HG03159 (cell line): Measurements from ENCODE around the gene DHX29.
A peak's percentile ranks its signal among the peaks of the same experiment; 100 is the strongest.
"Not testable (repeated sequence)": the region's sequence is repeated elsewhere in the genome, so short reads cannot be mapped to it uniquely, and the experiment has no call there.

ENCODE experiments used
- ATAC-seq: cut with Tn5 transposase; IDR thresholded peaks from one replicate; pipeline ENCODE4 v1.9.1; 2021; ENCODE audit warnings: mild to moderate bottlenecking, moderate library complexity; ENCODE audit not compliant: unreplicated experiment

DHX29 gene

GRCh38 chr5:55307383-55308253 is at the start of gene DHX29, which contains the start of gene MTREX:
TSS of gene DHX29 (minus strand) at chr5:55307694. CDS start at chr5:55307573, 121 bp downstream.
TSS of gene MTREX (plus strand) at chr5:55307989. CDS start at chr5:55308014, 25 bp downstream.
- ATAC-seq: peak; percentile 87

- ATAC-seq: no peak
Observed at GRCh38 chr5:55356896-55357295, 49.4 kb upstream of the DHX29 start.

- ATAC-seq: no peak
Observed at GRCh38 chr5:55350754-55351153, 43.3 kb upstream of the DHX29 start.

- no peak for ATAC-seq
Observed at GRCh38 chr5:55347786-55348185, 40.3 kb upstream of the DHX29 start.

GRCh38 chr5:55345327-55345726 is 37.8 kb upstream of the DHX29 start:
- ATAC-seq: no peak

- no peak for ATAC-seq
Observed at GRCh38 chr5:55344392-55344992, 37.0 kb upstream of the DHX29 start.

- no peak for ATAC-seq
Observed at GRCh38 chr5:55343609-55344008, 36.1 kb upstream of the DHX29 start.

GRCh38 chr5:55343107-55343506 is 35.6 kb upstream of the DHX29 start:
- ATAC-seq: no peak

GRCh38 chr5:55338810-55339243 is 31.3 kb upstream of the DHX29 start:
- no peak for ATAC-seq

GRCh38 chr5:55338092-55338613 is 30.7 kb upstream of the DHX29 start:
- ATAC-seq: no peak

- ATAC-seq: no peak
Observed at GRCh38 chr5:55333811-55334210, 26.3 kb upstream of the DHX29 start.

- ATAC-seq: no peak
Observed at GRCh38 chr5:55333017-55333416, 25.5 kb upstream of the DHX29 start.

GRCh38 chr5:55331321-55331720 is 23.8 kb upstream of the DHX29 start:
- ATAC-seq: no peak

GRCh38 chr5:55327281-55327680 is 19.8 kb upstream of the DHX29 start:
- no peak for ATAC-seq

- ATAC-seq: no peak
Observed at GRCh38 chr5:55325621-55326020, 18.1 kb upstream of the DHX29 start.

GRCh38 chr5:55324815-55325418 is 17.4 kb upstream of the DHX29 start:
- ATAC-seq: peak; percentile 48

GRCh38 chr5:55324006-55324405 is 16.5 kb upstream of the DHX29 start:
- no peak for ATAC-seq

GRCh38 chr5:55320571-55320970 is 13.1 kb upstream of the DHX29 start:
- ATAC-seq: no peak

GRCh38 chr5:55319491-55319890 is 12.0 kb upstream of the DHX29 start:
- no peak for ATAC-seq

- ATAC-seq: not testable (repeated sequence)
Observed at GRCh38 chr5:55318237-55318636, 10.7 kb upstream of the DHX29 start.

- no peak for ATAC-seq
Observed at GRCh38 chr5:55316837-55317236, 9.3 kb upstream of the DHX29 start.
